ENCODE results near the gene ITGAD. TPM values are rescaled to one million over a fixed set of nuclear protein-coding genes. Genes with fewer than 3 reads are reported as not detected.

The ITGAD gene
- total RNA-seq, 1 experiment from 2014 or later, result not detected

DNA sequence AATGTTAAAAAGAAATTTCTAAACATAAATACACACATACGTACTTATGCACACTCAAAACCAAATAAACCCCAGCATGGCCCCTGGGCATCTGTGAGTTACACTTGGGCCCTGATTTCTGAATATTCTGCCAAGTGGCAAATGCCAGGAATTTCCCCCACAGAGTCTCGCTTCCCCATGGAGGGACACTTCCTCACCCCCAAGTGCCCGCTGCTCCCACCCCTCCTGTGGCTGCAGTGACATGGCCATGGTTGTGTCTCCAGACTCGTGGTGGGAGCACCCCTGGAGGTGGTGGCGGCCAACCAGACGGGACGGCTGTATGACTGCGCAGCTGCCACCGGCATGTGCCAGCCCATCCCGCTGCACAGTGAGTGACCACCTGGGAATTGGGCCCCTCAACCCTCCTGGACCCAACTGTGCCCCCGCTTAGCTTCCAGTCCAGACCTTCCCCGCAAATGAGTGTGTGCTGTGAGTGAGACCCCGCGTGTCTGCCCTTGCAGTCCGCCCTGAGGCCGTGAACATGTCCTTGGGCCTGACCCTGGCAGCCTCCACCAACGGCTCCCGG, 4.0 kb downstream of the ITGAD start:
- no peak overlapping the region for H4K8ac ChIP-seq (replicated peaks; ENCODE audit: insufficient read length, low read depth, low read length)
- H4K91ac ChIP-seq (ENCODE audit: insufficient read length, low read depth, low read length), result no peak overlapping the region
- no peak overlapping the region for H2AFZ ChIP-seq (ENCODE audit: low read length)
- H3K27me3 ChIP-seq (ENCODE audit: insufficient read depth, low read length), result no peaks in the 10 kb centered on the region
- no peak for DNase-seq
- no peaks in the 10 kb centered on the region for H4K20me1 ChIP-seq (ENCODE audit: control insufficient read depth, insufficient read depth, insufficient read length)
- WGBS (ENCODE audit: extremely low coverage, insufficient read length, low lambda C conversion rate), result no CpG with 5 or more reads among the region's 18 CpGs
- no peak overlapping the region for H3K14ac ChIP-seq (ENCODE audit: insufficient read depth, low read length)
- H3K4ac ChIP-seq (ENCODE audit: low read depth, low read length), result no peak overlapping the region
- H3T11ph ChIP-seq (ENCODE audit: low read length), result no peak overlapping the region
- no peaks in the 10 kb centered on the region for H3K79me2 ChIP-seq (ENCODE audit: insufficient read depth, low read length)
- H3K4me1 ChIP-seq (ENCODE audit: insufficient read depth, low read length), result no peaks in the 10 kb centered on the region
- no peak overlapping the region for H3K4me3 Mint-ChIP-seq
- peaks cover 7% of the 10 kb centered on the region for H3K27me3 Mint-ChIP-seq (ENCODE audit: low read depth)
- H2BK120ac ChIP-seq (ENCODE audit: low read depth, low read length, poor library complexity, severe bottlenecking), result no peak overlapping the region
- H2BK20ac ChIP-seq (ENCODE audit: low read depth, low read length, poor library complexity, severe bottlenecking), result no peak overlapping the region
- peaks cover 6 to 7% of the 10 kb centered on the region in 2 experiments for H3K4me1 Mint-ChIP-seq
- H2BK5ac ChIP-seq (ENCODE audit: insufficient read length, low read length), result no peak overlapping the region
- no peak overlapping the region for H3K18ac ChIP-seq (ENCODE audit: insufficient read length, low read depth, low read length)
- no peak overlapping the region for H4K5ac ChIP-seq (ENCODE audit: insufficient read length, low read depth, low read length)
- no peaks in the 10 kb centered on the region for H3K9me3 ChIP-seq (ENCODE audit: control insufficient read depth, low read depth, low read length)
- peaks cover 0 to 4% (median 0%) of the 10 kb centered on the region in 3 experiments; a peak in 2 of 7 replicates for H3K36me3 Mint-ChIP-seq (ENCODE audit: insufficient read depth in 1 of 3, low read depth in 3 of 3)
- peaks cover 0 to 3% of the 10 kb centered on the region in 2 experiments; a peak in 1 of 5 replicates for H3K9me3 Mint-ChIP-seq
- TF ChIP-seq, protein P1, sequence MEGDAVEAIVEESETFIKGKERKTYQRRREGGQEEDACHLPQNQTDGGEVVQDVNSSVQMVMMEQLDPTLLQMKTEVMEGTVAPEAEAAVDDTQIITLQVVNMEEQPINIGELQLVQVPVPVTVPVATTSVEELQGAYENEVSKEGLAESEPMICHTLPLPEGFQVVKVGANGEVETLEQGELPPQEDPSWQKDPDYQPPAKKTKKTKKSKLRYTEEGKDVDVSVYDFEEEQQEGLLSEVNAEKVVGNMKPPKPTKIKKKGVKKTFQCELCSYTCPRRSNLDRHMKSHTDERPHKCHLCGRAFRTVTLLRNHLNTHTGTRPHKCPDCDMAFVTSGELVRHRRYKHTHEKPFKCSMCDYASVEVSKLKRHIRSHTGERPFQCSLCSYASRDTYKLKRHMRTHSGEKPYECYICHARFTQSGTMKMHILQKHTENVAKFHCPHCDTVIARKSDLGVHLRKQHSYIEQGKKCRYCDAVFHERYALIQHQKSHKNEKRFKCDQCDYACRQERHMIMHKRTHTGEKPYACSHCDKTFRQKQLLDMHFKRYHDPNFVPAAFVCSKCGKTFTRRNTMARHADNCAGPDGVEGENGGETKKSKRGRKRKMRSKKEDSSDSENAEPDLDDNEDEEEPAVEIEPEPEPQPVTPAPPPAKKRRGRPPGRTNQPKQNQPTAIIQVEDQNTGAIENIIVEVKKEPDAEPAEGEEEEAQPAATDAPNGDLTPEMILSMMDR (conservative IDR thresholded peaks at IDR 0.05), result no peak
- H3K9ac ChIP-seq (ENCODE audit: extremely low read depth, insufficient read length, low read length), result no peak overlapping the region
- H3K4me2 ChIP-seq (ENCODE audit: insufficient read depth, insufficient read length, low read length), result no peak overlapping the region
- no peak overlapping the region for H2AK5ac ChIP-seq (ENCODE audit: insufficient read length, low read length)
- no peak overlapping the region for H2BK12ac ChIP-seq (ENCODE audit: insufficient read length, low read depth, low read length)
- no peak overlapping the region for H3K23ac ChIP-seq (ENCODE audit: insufficient read length, low read depth, low read length)
- H3K23me2 ChIP-seq (ENCODE audit: insufficient read length, low read depth, low read length, poor library complexity, severe bottlenecking), result no peaks in the 10 kb centered on the region
- no peak overlapping the region for H3K27ac Mint-ChIP-seq
- H2BK15ac ChIP-seq (ENCODE audit: low read depth, low read length), result no peak overlapping the region
- H3K27ac ChIP-seq (ENCODE audit: insufficient read length, low read depth, low read length), result no peak overlapping the region
- no peak overlapping the region for H3K56ac ChIP-seq (ENCODE audit: insufficient read length, low read depth, low read length)
- no peaks in the 10 kb centered on the region for H3K79me1 ChIP-seq (ENCODE audit: insufficient read depth, low read depth, low read length, poor library complexity, severe bottlenecking)

Data from H9 (cell line).